K562 (cell line): ENCODE results near the gene STPG2. TPM values are rescaled to one million over a fixed set of nuclear protein-coding genes. Genes with fewer than 3 reads are reported as not detected.

Source experiments
- ATAC-seq: fragments of 200-7000 bp; cut with Tn5 transposase; 3 replicates; pipeline ENCODE4 v1.9.1; 2020; ENCODE audit warnings: moderate library complexity
- BruUV-seq: library from RNA; stranded (reverse); fragments of 400-500 nt; replicated peaks from 2 replicates; lab custom pipeline; 2021; lab: Mats Ljungman, UMichigan
- CTCF ChIA-PET: fragments of 300-600 bp; formaldehyde crosslinking; extraction: SDS; loops from one replicate; lab custom pipeline; 2021; ENCODE audit warnings: low intra/inter-chr PET ratio; lab: Yijun Ruan, JAX
- POLR2A ChIA-PET: fragments of 300-600, 350-650 bp; sonication (Branson Sonifier 250); formaldehyde crosslinking; extraction: SDS; loops from one replicate; lab custom pipeline; 2021; ENCODE audit warnings: antibody characterized with exemption, inconsistent platforms; lab: Yijun Ruan, JAX
- DNase-seq, 4 experiments: peaks; one replicate each; pipeline versions ENCODE4 v3.0.0 to v3.0.0-alpha.2; 2011 to 2018; ENCODE audit warnings: low spot score in 3 of 4, mixed read lengths in 3 of 4; ENCODE audit errors: extremely low read depth in 1 of 4
- FAIRE-seq: peaks from 2 replicates; lab custom pipeline; 2011; peaks lifted over from hg19 to GRCh38; lab: Jason Lieb, UNC
- H2AFZ ChIP-seq: 2 replicates; pipeline ENCODE4 v1.6.0; 2011; ENCODE audit warnings: low read depth, low read length, control low read depth, inconsistent platforms
- H3K27ac ChIP-seq: fragments of 200-600 bp; 3 replicates; pipeline ENCODE4 v1.8.0; 2011; ENCODE audit warnings: low read depth, mild to moderate bottlenecking, control low read depth, inconsistent platforms, low read length, moderate library complexity, mixed read lengths; ENCODE audit errors: extremely low read depth
- H3K27me3 ChIP-seq, 2 experiments: fragments of 300-600 bp in 1 of 2; 2 replicates in 1 of 2; 3 replicates in 1 of 2; pipeline versions ENCODE4 v1.6.0 to v1.8.0; 2011; ENCODE audit warnings: inconsistent platforms in 2 of 2, low read length in 2 of 2, mild to moderate bottlenecking in 1 of 2, mixed read lengths in 1 of 2, moderate library complexity in 1 of 2; ENCODE audit not compliant: control insufficient read depth in 2 of 2, insufficient read depth in 2 of 2
- H3K36me3 ChIP-seq: fragments of 300-600 bp; 3 replicates; pipeline ENCODE4 v1.8.0; 2011; ENCODE audit warnings: mild to moderate bottlenecking, low read length, inconsistent platforms; ENCODE audit not compliant: control insufficient read depth, insufficient read depth
- H3K4me1 ChIP-seq, 2 experiments: fragments of 200-600 bp in 1 of 2; replicated peaks in 1 of 2; 2 replicates in 1 of 2; 3 replicates in 1 of 2; pipeline versions ENCODE4 v1.5.1 to v1.8.0; 2011; ENCODE audit warnings: inconsistent platforms in 2 of 2, low read length in 2 of 2, mild to moderate bottlenecking in 1 of 2, mixed read lengths in 1 of 2, moderate library complexity in 1 of 2; ENCODE audit not compliant: control insufficient read depth in 2 of 2, insufficient read depth in 2 of 2
- H3K4me2 ChIP-seq: 2 replicates; pipeline ENCODE4 v1.6.1; 2011; ENCODE audit warnings: low read length, control low read depth, inconsistent platforms, mixed read lengths; ENCODE audit not compliant: insufficient read depth
- H3K4me3 ChIP-seq: fragments of 200-600 bp; sonication (generic), shearing (Covaris generic); 2 replicates; pipeline ENCODE4 v1.5.1; 2016; ENCODE audit warnings: control low read depth, inconsistent platforms
- H3K79me2 ChIP-seq: fragments of 200-600 bp; 3 replicates; pipeline ENCODE4 v1.8.0; 2011; ENCODE audit warnings: low read length, inconsistent platforms; ENCODE audit not compliant: control insufficient read depth, insufficient read depth
- H3K9ac ChIP-seq, 2 experiments: 2 replicates each; pipeline versions ENCODE4 v1.6.0 to v1.6.1; 2011; ENCODE audit warnings: low read depth in 2 of 2, low read length in 2 of 2, control low read depth in 1 of 2, inconsistent platforms in 1 of 2, mild to moderate bottlenecking in 1 of 2, mixed read lengths in 1 of 2; ENCODE audit not compliant: insufficient read depth in 1 of 2
- H3K9me1 ChIP-seq: one replicate; pipeline ENCODE4 v1.6.0; 2011; ENCODE audit warnings: inconsistent platforms, mild to moderate bottlenecking, low read length, moderate library complexity; ENCODE audit not compliant: control insufficient read depth, insufficient read depth
- H3K9me3 ChIP-seq: replicated peaks from 2 replicates; pipeline ENCODE4 v1.5.1; 2011; ENCODE audit warnings: low read depth, low read length, inconsistent platforms; ENCODE audit not compliant: control insufficient read depth, insufficient read depth
- H4K20me1 ChIP-seq: replicated peaks from 2 replicates; pipeline ENCODE4 v1.6.1; 2011; ENCODE audit warnings: low read length, inconsistent platforms, mixed read lengths; ENCODE audit not compliant: control insufficient read depth, insufficient read depth
- ETV1 ChIP-seq: fragments of 450-650 bp; conservative IDR thresholded peaks from 2 replicates; pipeline ENCODE4 v1.6.1; 2016; ENCODE audit warnings: missing genetic modification characterization, control low read depth, low read depth, missing compliant biosample characterization
- HMGN3 ChIP-seq: IDR thresholded peaks from 2 replicates; pipeline ENCODE4 v1.6.1; 2011; ENCODE audit warnings: borderline replicate concordance, low read depth, mild to moderate bottlenecking, mixed read lengths, low read length; ENCODE audit not compliant: insufficient read length; ENCODE audit errors: extremely low read depth
- MAFK ChIP-seq: IDR thresholded peaks from 2 replicates; pipeline ENCODE4 v1.6.1; 2011; ENCODE audit warnings: low read length, improper control_type of control experiment
- RB1 ChIP-seq: fragments of 450-650 bp; IDR thresholded peaks from 2 replicates; pipeline ENCODE4 v1.6.1; 2017; ENCODE audit warnings: low read depth, mild to moderate bottlenecking
- RCOR1 ChIP-seq, 2 experiments: IDR thresholded peaks; 2 replicates each; pipeline ENCODE4 v1.6.1; 2012; ENCODE audit warnings: low read depth in 2 of 2, low read length in 2 of 2, borderline replicate concordance in 1 of 2, improper control_type of control experiment in 1 of 2
- RERE ChIP-seq: sonication (generic); formaldehyde crosslinking; IDR thresholded peaks from 2 replicates; pipeline ENCODE4 v1.8.0; 2023; ENCODE audit warnings: missing genetic modification reagents, mild to moderate bottlenecking, borderline replicate concordance
- TRIM24 ChIP-seq, 2 experiments: fragments of 450-650 bp; IDR thresholded peaks; 2 replicates each; pipeline ENCODE4 v1.6.1; 2016
- ZBTB1 ChIP-seq: sonication (generic); formaldehyde crosslinking; IDR thresholded peaks from 2 replicates; pipeline ENCODE4 v1.8.1; 2023; ENCODE audit warnings: missing genetic modification reagents, low read depth, mild to moderate bottlenecking, borderline replicate concordance
- ZNF384 ChIP-seq: IDR thresholded peaks from 2 replicates; pipeline ENCODE4 v1.6.1; 2012; ENCODE audit warnings: low read depth, low read length, improper control_type of control experiment
- ZNF511 ChIP-seq: sonication (generic); formaldehyde crosslinking; IDR thresholded peaks from 2 replicates; pipeline ENCODE4 v1.8.0; 2022; ENCODE audit warnings: mild to moderate bottlenecking, missing genetic modification reagents
- ZNF830 ChIP-seq: fragments of 250-450 bp; sonication (Bioruptor Pico); IDR thresholded peaks from 2 replicates; pipeline ENCODE4 v1.5.0; 2021; ENCODE audit warnings: mild to moderate bottlenecking
- ZSCAN29 ChIP-seq: fragments of 450-650 bp; IDR thresholded peaks from 2 replicates; pipeline ENCODE4 v1.6.1; 2017
- in situ Hi-C: fragments of 300-500 bp; cut with MboI; formaldehyde crosslinking; loops from 4 replicates; pipeline ENCODE4 v1.15.0; 2018; ENCODE audit warnings: inconsistent platforms, mixed read lengths
- intact Hi-C: fragments of 100-400 bp; cut with micrococcal nuclease; formaldehyde crosslinking; loops from 2 replicates; pipeline ENCODE4 v1.14.2; 2022
- polyA plus RNA-seq, 8 experiments: library from polyadenylated mRNA; depleted of rRNA in 4 of 8; stranded (reverse) in 5 of 8; unstranded in 3 of 8; fragments of >200 nt; fragmentation: Nextera tagmentation in 2 of 8; fragmentation: Illumina TruSeq in 1 of 8; extraction: Ambion mirVana in 2 of 8; extraction: Trizol in 1 of 8; gene quantifications; 2 replicates each; pipeline versions ENCODE4 v1.2.1 to v1.2.3, GENCODE V29; 2011 to 2014; ENCODE audit warnings: inconsistent platforms in 1 of 8, missing spikeins in 1 of 8
- total RNA-seq, 7 experiments: library from RNA; depleted of rRNA in 6 of 7; stranded (reverse); fragments of >200 nt in 6 of 7; fragmentation: Illumina TruSeq in 2 of 7; extraction: Trizol in 2 of 7; gene quantifications; 2 replicates each; pipeline versions ENCODE4 v1.2.1 to v1.2.3, GENCODE V29; 2011 to 2021; ENCODE audit warnings: low replicate concordance in 1 of 7

STPG2 gene
- total and polyA plus RNA-seq, 9 of the 15 experiments (the other 6 are each of a cell fraction or from before 2014, with no cell fraction given) = not detected

GRCh38 chr4:97646997-97647396 is 496.3 kb downstream of the STPG2 start:
- TF ChIP-seq ZSCAN29 (no peak), ZBTB1 (CRISPR knock-in tag) (no peak), ZNF830 (CRISPR knock-in tag) (no peak), HMGN3 (no peak), ETV1 (tag) (no peak), ZNF511 (no peak), MAFK (no peak), TRIM24 (IDR thresholded peaks at IDR 0.05) (no peak), ZNF384 (no peak), RERE (CRISPR knock-in tag) (no peak), RCOR1 (IDR thresholded peaks at IDR 0.05; ENCODE audit: borderline replicate concordance in 1 of 2, low read depth in 2 of 2, low read length in 2 of 2) (no peak), RB1 (no peak)
- H3K9ac ChIP-seq = no peak overlapping the region
- no peak for FAIRE-seq
- intact Hi-C loops = no loop called here
- no peaks in the 10 kb centered on the region for H3K9me1 ChIP-seq
- CTCF ChIA-PET = no interaction called here
- no peaks in the 10 kb centered on the region for H3K27me3 ChIP-seq
- no peaks in the 10 kb centered on the region for H3K4me1 ChIP-seq
- H3K79me2 ChIP-seq = no peaks in the 10 kb centered on the region
- ATAC-seq = no peak
- POLR2A ChIA-PET = no interaction called here
- DNase-seq = no peak
- no peak overlapping the region for H3K4me2 ChIP-seq
- H3K36me3 ChIP-seq = no peaks in the 10 kb centered on the region
- no TSS peak for BruUV-seq
- H2AFZ ChIP-seq = no peak overlapping the region
- no peak overlapping the region for H3K4me3 ChIP-seq
- H4K20me1 ChIP-seq = no peaks in the 10 kb centered on the region
- H3K9me3 ChIP-seq = no peaks in the 10 kb centered on the region
- no peak overlapping the region for H3K27ac ChIP-seq
- in situ Hi-C loops = no loop called here
